Cardiac septum (tissue), 1 donor: ENCODE measurements around the gene STAB2. TPM values are rescaled to one million over a fixed set of nuclear protein-coding genes. Genes with fewer than 3 reads are reported as not detected.

Source experiments
- DNase-seq: peaks from one replicate; pipeline ENCODE4 v3.0.0-alpha.2; 2020; ENCODE audit warnings: low spot score
- intact Hi-C: fragments of 100-400 bp; cut with DNase I; formaldehyde crosslinking; loops from one replicate; pipeline ENCODE4 v1.14.0; 2022
- long read RNA-seq: library from polyadenylated mRNA; unstranded; transcript quantifications from one replicate; pipeline ENCODE4 v2.0.0, GENCODE V29; 2021
- total RNA-seq: library from RNA; stranded (reverse); fragmentation: NEBNext Ultra II Directional; extraction: Animal tissue kit (Norgen Biotek cat#: 25700); gene quantifications from one replicate; pipeline ENCODE4 v1.2.1, GENCODE V29; 2021
- donor health status: DM: no; HTN: no; CAD: no.

The STAB2 gene
- 0.75 TPM for total RNA-seq
- long read RNA-seq, partial matches to known transcripts = 0 of 1 reads
- long read RNA-seq, other reads (novel, unspliced or antisense) = 1 of 1 reads

- DNase-seq = no peak
Observed at GRCh38 chr12:103586791-103587370, at the start of gene STAB2. TSS of gene STAB2 (plus strand) at chr12:103587273. CDS start at chr12:103587477, 204 bp downstream.

GRCh38 chr12:103538397-103538796, 48.7 kb upstream of the STAB2 start:
- intact Hi-C loops = no loop called here
- no peak for DNase-seq

More at GRCh38 chr12:103586791-103587370, at the start of gene STAB2:
- intact Hi-C loops = no loop called here

GRCh38 chr12:103540319-103540718, 46.8 kb upstream of the STAB2 start:
- intact Hi-C loops = no loop called here
- no peak for DNase-seq

- intact Hi-C loops = no loop called here
- DNase-seq = no peak
Observed at GRCh38 chr12:103542078-103542477, 45.0 kb upstream of the STAB2 start.

- no peak for DNase-seq
- intact Hi-C loops = no loop called here
Observed at GRCh38 chr12:103546959-103547358, 40.1 kb upstream of the STAB2 start.

GRCh38 chr12:103547376-103547775, 39.7 kb upstream of the STAB2 start:
- no peak for DNase-seq
- intact Hi-C loops = no loop called here

- no peak for DNase-seq
- intact Hi-C loops = loop anchor here (2.0 kb wide), 2 partner anchors 599 to 665 kb away; no protein-coding TSS in a partner anchor
Observed at GRCh38 chr12:103547929-103548328, 39.1 kb upstream of the STAB2 start.

- intact Hi-C loops = loop anchor here (2.0 kb wide), 2 partner anchors 600 to 666 kb away; no protein-coding TSS in a partner anchor
- DNase-seq = no peak
Observed at GRCh38 chr12:103548622-103549601, 38.2 kb upstream of the STAB2 start.

GRCh38 chr12:103556890-103557627, 30.0 kb upstream of the STAB2 start:
- DNase-seq = no peak
- intact Hi-C loops = no loop called here

GRCh38 chr12:103557628-103558010, 29.5 kb upstream of the STAB2 start:
- intact Hi-C loops = no loop called here
- no peak for DNase-seq

GRCh38 chr12:103558879-103559278, 28.2 kb upstream of the STAB2 start:
- intact Hi-C loops = no loop called here

GRCh38 chr12:103560604-103561101, 26.4 kb upstream of the STAB2 start:
- no peak for DNase-seq

More at GRCh38 chr12:103558879-103559278, 28.2 kb upstream of the STAB2 start:
- DNase-seq = no peak

GRCh38 chr12:103561174-103561573, 25.9 kb upstream of the STAB2 start:
- intact Hi-C loops = no loop called here
- no peak for DNase-seq

More at GRCh38 chr12:103560604-103561101, 26.4 kb upstream of the STAB2 start:
- intact Hi-C loops = no loop called here

GRCh38 chr12:103566398-103566797, 20.7 kb upstream of the STAB2 start:
- DNase-seq = no peak
- intact Hi-C loops = no loop called here

GRCh38 chr12:103569278-103569677, 17.8 kb upstream of the STAB2 start:
- intact Hi-C loops = no loop called here
- no peak for DNase-seq

- DNase-seq = no peak
- intact Hi-C loops = no loop called here
Observed at GRCh38 chr12:103571286-103571685, 15.8 kb upstream of the STAB2 start.

- intact Hi-C loops = no loop called here
- no peak for DNase-seq
Observed at GRCh38 chr12:103572312-103573045, 14.6 kb upstream of the STAB2 start.

- DNase-seq = no peak
- intact Hi-C loops = no loop called here
Observed at GRCh38 chr12:103573185-103573584, 13.9 kb upstream of the STAB2 start.

GRCh38 chr12:103578926-103579325, 8.1 kb upstream of the STAB2 start:
- intact Hi-C loops = no loop called here
- DNase-seq = no peak
